Measurements from ENCODE around the gene PPP2R5B.
"Not testable (repeated sequence)": the region's sequence is repeated elsewhere in the genome, so short reads cannot be mapped to it uniquely, and the experiment has no call there.

The PPP2R5B gene

GRCh38 chr11:64933213-64933934 is 8.9 kb downstream of the PPP2R5B start:
- DNase-seq, result no peak

- DNase-seq, result no peak
Observed at GRCh38 chr11:64933935-64934681, 9.6 kb downstream of the PPP2R5B start.

GRCh38 chr11:64934682-64935358 is 10.3 kb downstream of the PPP2R5B start:
- no peak for DNase-seq

- DNase-seq, result no peak
Observed at GRCh38 chr11:64935359-64936081, 11.0 kb downstream of the PPP2R5B start, which contains the start of gene GPHA2. TSS of gene GPHA2 (minus strand) at chr11:64935893. CDS start at chr11:64935460, 433 bp downstream.

GRCh38 chr11:64936539-64936938 is 12.1 kb downstream of the PPP2R5B start:
- no peak for DNase-seq

- DNase-seq, result no peak
Observed at GRCh38 chr11:64947208-64947814, 22.8 kb downstream of the PPP2R5B start.

- no peak for DNase-seq
Observed at GRCh38 chr11:64951529-64951928, 27.0 kb downstream of the PPP2R5B start.

GRCh38 chr11:64954201-64954600 is 29.7 kb downstream of the PPP2R5B start:
- no peak for DNase-seq

- DNase-seq, result no peak
Observed at GRCh38 chr11:64959498-64959897, 35.0 kb downstream of the PPP2R5B start.

- DNase-seq, result no peak
Observed at GRCh38 chr11:64960719-64961118, 36.2 kb downstream of the PPP2R5B start.

- DNase-seq, result no peak
Observed at GRCh38 chr11:64963072-64963631, 38.7 kb downstream of the PPP2R5B start.

GRCh38 chr11:64967375-64967774 is 42.9 kb downstream of the PPP2R5B start:
- DNase-seq, result no peak

GRCh38 chr11:64969209-64969608 is 44.7 kb downstream of the PPP2R5B start:
- DNase-seq, result no peak

GRCh38 chr11:64970731-64971151 is 46.3 kb downstream of the PPP2R5B start:
- DNase-seq, result no peak

GRCh38 chr11:64971421-64972233 is 47.1 kb downstream of the PPP2R5B start, which contains the start of gene MAJIN:
TSS of gene MAJIN (minus strand) at chr11:64972108. CDS start at chr11:64959405, 12,703 bp downstream.
- peak; percentile 85 for DNase-seq

GRCh38 chr11:64974124-64974523 is 49.6 kb downstream of the PPP2R5B start:
- DNase-seq, result no peak

- no peak for DNase-seq
Observed at GRCh38 chr11:64976651-64977050, 52.2 kb downstream of the PPP2R5B start.

- DNase-seq, result not testable (repeated sequence)
Observed at GRCh38 chr11:64983339-64983738, 58.9 kb downstream of the PPP2R5B start.
